Uterus (tissue), 4 donors: ENCODE results near the gene UBQLNL. TPM values are rescaled to one million over a fixed set of nuclear protein-coding genes. Genes with fewer than 3 reads are reported as not detected.

Experiments
- DNase-seq, 2 donors: peaks; one replicate each; pipeline ENCODE4 v3.0.0-alpha.2; 2019 to 2020
- H3K27ac ChIP-seq, 2 donors: fragments of 200-600 bp; sonication (generic); 1 replicate in 1 of 2; 2 replicates in 1 of 2; pipeline ENCODE4 v1.5.1; 2016 to 2018
- H3K27me3 ChIP-seq, 2 donors: fragments of 200-600 bp; sonication (generic); one replicate each; pipeline ENCODE4 v1.5.1; 2018 to 2019; ENCODE audit warnings: control low read depth in 1 of 2
- H3K36me3 ChIP-seq, 2 donors: fragments of 200-600 bp; sonication (generic); one replicate each; pipeline ENCODE4 v1.5.1; 2019; ENCODE audit warnings: control low read depth in 1 of 2
- H3K4me1 ChIP-seq, 2 donors: fragments of 200-600 bp; sonication (generic); one replicate each; pipeline ENCODE4 v1.5.1; 2018 to 2019; ENCODE audit warnings: control low read depth in 1 of 2
- H3K4me3 ChIP-seq, 2 donors: fragments of 200-600 bp; sonication (generic); 1 replicate in 1 of 2; 2 replicates in 1 of 2; pipeline ENCODE4 v1.5.1; 2018 to 2019; ENCODE audit warnings: mild to moderate bottlenecking in 1 of 2
- H3K9me3 ChIP-seq, 2 donors: fragments of 200-600 bp; sonication (generic); one replicate each; pipeline ENCODE4 v1.5.1; 2019; ENCODE audit warnings: control low read depth in 1 of 2
- CTCF ChIP-seq, 4 experiments: fragments of 200-600 bp in 2 of 4; fragments of 450-650 bp in 2 of 4; sonication (generic) in 2 of 4; IDR thresholded peaks; one replicate each; pipeline ENCODE4 v1.5.1; 2016 to 2019; ENCODE audit warnings: antibody characterized with exemption in 4 of 4, mild to moderate bottlenecking in 2 of 4, moderate library complexity in 1 of 4
- POLR2A ChIP-seq, 2 donors: fragments of 450-650 bp; IDR thresholded peaks; one replicate each; pipeline ENCODE4 v1.6.1; 2016; ENCODE audit warnings: antibody characterized with exemption in 2 of 2, mild to moderate bottlenecking in 1 of 2, moderate library complexity in 1 of 2
- intact Hi-C: fragments of 100-400 bp; cut with DNase I; formaldehyde crosslinking; loops from one replicate; pipeline ENCODE4 v1.15.1; 2023; ENCODE audit warnings: low total_unique reads
- total RNA-seq, 4 donors: library from RNA; depleted of rRNA in 3 of 4; stranded (reverse); fragments of >200 nt in 3 of 4; gene quantifications; one replicate each; pipeline versions ENCODE4 v1.1.0 to v1.2.4, GENCODE V29; 2014 to 2023
- donor health status: DM: yes; HTN: yes; CAD: no.

UBQLNL gene
- total RNA-seq, 4 donors from 2014 or later = 1.0 to 10.8 (median 4.7) TPM

DNA sequence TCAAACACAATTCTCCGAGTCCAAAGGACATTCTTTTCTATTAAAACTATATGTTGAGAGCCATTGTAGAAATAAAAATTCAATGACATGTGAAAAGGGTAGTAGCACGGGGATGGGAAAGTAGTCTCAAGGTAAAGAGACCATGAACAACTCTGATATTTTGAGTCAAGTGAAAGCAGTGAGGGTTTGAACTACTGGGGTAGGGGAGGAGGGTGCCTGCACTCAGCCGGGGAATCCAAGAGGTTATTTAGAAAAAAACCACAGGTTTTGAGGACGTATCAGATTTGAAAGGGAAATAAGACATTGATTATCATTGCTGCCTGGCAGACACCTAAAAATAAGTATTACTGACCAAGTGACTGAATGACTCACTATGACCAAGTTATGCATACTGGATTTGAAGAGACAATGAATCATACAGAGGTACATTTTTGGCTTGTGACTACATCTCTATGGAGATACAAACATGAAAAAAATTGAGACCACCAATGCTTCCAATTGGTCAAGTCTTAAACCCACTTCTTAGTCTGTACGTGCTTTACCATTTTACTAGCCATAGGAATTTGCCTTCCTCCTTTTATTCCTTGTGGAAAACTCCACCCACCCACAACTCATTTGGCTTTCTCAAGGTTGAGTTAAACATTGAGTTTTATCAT lies 34.1 kb upstream of the UBQLNL start:
- intact Hi-C loops = no loop called here
- no peaks in the 10 kb centered on the region for H3K36me3 ChIP-seq
- H3K27me3 ChIP-seq = no peaks in the 10 kb centered on the region
- no peak overlapping the region for H3K4me3 ChIP-seq
- no peaks in the 10 kb centered on the region for H3K4me1 ChIP-seq
- DNase-seq = no peak
- no peak for TF ChIP-seq CTCF (IDR thresholded peaks at IDR 0.05)
- no peak for TF ChIP-seq POLR2A (IDR thresholded peaks at IDR 0.05)
- no peak overlapping the region for H3K27ac ChIP-seq
- H3K9me3 ChIP-seq = no peaks in the 10 kb centered on the region

- intact Hi-C loops = no loop called here
Observed at GRCh38 chr11:5548440-5548839, 31.9 kb upstream of the UBQLNL start, which contains the start of gene OR52H1. Gene OR52H1 (minus strand): TSS chr11:5548540. CDS start chr11:5545505, 3,035 bp downstream.

GRCh38 chr11:5547982-5548381 lies 31.5 kb upstream of the UBQLNL start:
- Histone ChIP-seq H3K27ac (no peak overlapping the region), H3K4me1 (no peaks in the 10 kb centered on the region), H3K9me3 (no peaks in the 10 kb centered on the region), H3K36me3 (no peaks in the 10 kb centered on the region), H3K27me3 (no peaks in the 10 kb centered on the region), H3K4me3 (no peak overlapping the region)
- DNase-seq = no peak
- intact Hi-C loops = no loop called here
- TF ChIP-seq CTCF (IDR thresholded peaks at IDR 0.05) (no peak), POLR2A (IDR thresholded peaks at IDR 0.05) (no peak)

More at GRCh38 chr11:5548440-5548839, 31.9 kb upstream of the UBQLNL start, which contains the start of gene OR52H1:
- H3K4me1 ChIP-seq = no peaks in the 10 kb centered on the region
- no peaks in the 10 kb centered on the region for H3K36me3 ChIP-seq
- H3K27ac ChIP-seq = no peak within 1 kb of the TSS
- no peak for DNase-seq
- H3K27me3 ChIP-seq = no peaks in the 10 kb centered on the region
- TF ChIP-seq CTCF (IDR thresholded peaks at IDR 0.05) = no peak
- no peak for TF ChIP-seq POLR2A (IDR thresholded peaks at IDR 0.05)
- no peak within 1 kb of the TSS for H3K4me3 ChIP-seq
- H3K9me3 ChIP-seq = no peaks in the 10 kb centered on the region

- no peaks in the 10 kb centered on the region for H3K9me3 ChIP-seq
- no peak for DNase-seq
- H3K27ac ChIP-seq = no peak overlapping the region
- intact Hi-C loops = no loop called here
- H3K36me3 ChIP-seq = no peaks in the 10 kb centered on the region
- no peaks in the 10 kb centered on the region for H3K4me1 ChIP-seq
- H3K4me3 ChIP-seq = no peak overlapping the region
- H3K27me3 ChIP-seq = no peaks in the 10 kb centered on the region
- TF ChIP-seq CTCF (IDR thresholded peaks at IDR 0.05) = no peak
- no peak for TF ChIP-seq POLR2A (IDR thresholded peaks at IDR 0.05)
Observed at GRCh38 chr11:5546457-5546856, 30.0 kb upstream of the UBQLNL start.

DNA sequence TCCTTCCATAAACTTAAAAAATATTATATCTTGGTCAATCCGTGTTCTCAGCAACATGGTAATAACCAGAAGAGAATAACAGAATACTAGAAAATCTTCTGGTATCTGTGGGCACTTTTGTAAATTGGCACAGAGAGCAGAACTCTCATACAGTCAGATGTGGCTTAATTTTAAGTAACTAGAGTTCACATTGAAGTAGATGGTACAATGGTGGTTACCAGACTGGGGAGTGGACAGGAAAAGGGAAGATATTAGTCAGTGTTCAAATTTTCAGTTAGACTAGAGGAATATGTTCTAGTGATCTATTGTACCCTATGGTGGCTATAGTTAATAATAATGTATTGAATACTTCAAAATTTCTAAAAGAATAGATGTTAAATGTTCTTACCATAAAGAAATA lies 24.9 kb upstream of the UBQLNL start:
- H3K4me1 ChIP-seq = no peaks in the 10 kb centered on the region
- H3K27ac ChIP-seq = no peak overlapping the region

More for the DNA sequence above, 24.9 kb upstream of the UBQLNL start:
- no peak for TF ChIP-seq POLR2A (IDR thresholded peaks at IDR 0.05)
- TF ChIP-seq CTCF (IDR thresholded peaks at IDR 0.05) = no peak
- no peak for DNase-seq
- H3K4me3 ChIP-seq = no peak overlapping the region
- intact Hi-C loops = no loop called here
- no peaks in the 10 kb centered on the region for H3K36me3 ChIP-seq
- H3K27me3 ChIP-seq = no peaks in the 10 kb centered on the region
- H3K9me3 ChIP-seq = no peaks in the 10 kb centered on the region
